K562 (cell line): ENCODE measurements around the gene MIB2. TPM values are rescaled to one million over a fixed set of nuclear protein-coding genes. Genes with fewer than 3 reads are reported as not detected.

ENCODE experiments used
- ATAC-seq: fragments of 200-7000 bp; cut with Tn5 transposase; 3 replicates; pipeline ENCODE4 v1.9.1; 2020; ENCODE audit warnings: moderate library complexity
- BruUV-seq: library from RNA; stranded (reverse); fragments of 400-500 nt; replicated peaks from 2 replicates; lab custom pipeline; 2021; lab: Mats Ljungman, UMichigan
- CTCF ChIA-PET: fragments of 300-600 bp; formaldehyde crosslinking; extraction: SDS; loops from one replicate; lab custom pipeline; 2021; ENCODE audit warnings: low intra/inter-chr PET ratio; lab: Yijun Ruan, JAX
- POLR2A ChIA-PET: fragments of 300-600, 350-650 bp; sonication (Branson Sonifier 250); formaldehyde crosslinking; extraction: SDS; loops from one replicate; lab custom pipeline; 2021; ENCODE audit warnings: antibody characterized with exemption, inconsistent platforms; lab: Yijun Ruan, JAX
- DNase-seq, 4 experiments: peaks; one replicate each; pipeline versions ENCODE4 v3.0.0 to v3.0.0-alpha.2; 2011 to 2018; ENCODE audit warnings: low spot score in 3 of 4, mixed read lengths in 3 of 4; ENCODE audit errors: extremely low read depth in 1 of 4
- FAIRE-seq: peaks from 2 replicates; lab custom pipeline; 2011; peaks lifted over from hg19 to GRCh38; lab: Jason Lieb, UNC
- H2AFZ ChIP-seq: 2 replicates; pipeline ENCODE4 v1.6.0; 2011; ENCODE audit warnings: low read depth, low read length, control low read depth, inconsistent platforms
- H3K27ac ChIP-seq: fragments of 200-600 bp; 3 replicates; pipeline ENCODE4 v1.8.0; 2011; ENCODE audit warnings: low read depth, mild to moderate bottlenecking, control low read depth, inconsistent platforms, low read length, moderate library complexity, mixed read lengths; ENCODE audit errors: extremely low read depth
- H3K27me3 ChIP-seq, 2 experiments: fragments of 300-600 bp in 1 of 2; 2 replicates in 1 of 2; 3 replicates in 1 of 2; pipeline versions ENCODE4 v1.6.0 to v1.8.0; 2011; ENCODE audit warnings: inconsistent platforms in 2 of 2, low read length in 2 of 2, mild to moderate bottlenecking in 1 of 2, mixed read lengths in 1 of 2, moderate library complexity in 1 of 2; ENCODE audit not compliant: control insufficient read depth in 2 of 2, insufficient read depth in 2 of 2
- H3K36me3 ChIP-seq: fragments of 300-600 bp; 3 replicates; pipeline ENCODE4 v1.8.0; 2011; ENCODE audit warnings: mild to moderate bottlenecking, low read length, inconsistent platforms; ENCODE audit not compliant: control insufficient read depth, insufficient read depth
- H3K4me1 ChIP-seq, 2 experiments: fragments of 200-600 bp in 1 of 2; replicated peaks in 1 of 2; 2 replicates in 1 of 2; 3 replicates in 1 of 2; pipeline versions ENCODE4 v1.5.1 to v1.8.0; 2011; ENCODE audit warnings: inconsistent platforms in 2 of 2, low read length in 2 of 2, mild to moderate bottlenecking in 1 of 2, mixed read lengths in 1 of 2, moderate library complexity in 1 of 2; ENCODE audit not compliant: control insufficient read depth in 2 of 2, insufficient read depth in 2 of 2
- H3K4me2 ChIP-seq: 2 replicates; pipeline ENCODE4 v1.6.1; 2011; ENCODE audit warnings: low read length, control low read depth, inconsistent platforms, mixed read lengths; ENCODE audit not compliant: insufficient read depth
- H3K4me3 ChIP-seq: fragments of 200-600 bp; sonication (generic), shearing (Covaris generic); 2 replicates; pipeline ENCODE4 v1.5.1; 2016; ENCODE audit warnings: control low read depth, inconsistent platforms
- H3K79me2 ChIP-seq: fragments of 200-600 bp; 3 replicates; pipeline ENCODE4 v1.8.0; 2011; ENCODE audit warnings: low read length, inconsistent platforms; ENCODE audit not compliant: control insufficient read depth, insufficient read depth
- H3K9ac ChIP-seq, 2 experiments: 2 replicates each; pipeline versions ENCODE4 v1.6.0 to v1.6.1; 2011; ENCODE audit warnings: low read depth in 2 of 2, low read length in 2 of 2, control low read depth in 1 of 2, inconsistent platforms in 1 of 2, mild to moderate bottlenecking in 1 of 2, mixed read lengths in 1 of 2; ENCODE audit not compliant: insufficient read depth in 1 of 2
- H3K9me1 ChIP-seq: one replicate; pipeline ENCODE4 v1.6.0; 2011; ENCODE audit warnings: inconsistent platforms, mild to moderate bottlenecking, low read length, moderate library complexity; ENCODE audit not compliant: control insufficient read depth, insufficient read depth
- H3K9me3 ChIP-seq: replicated peaks from 2 replicates; pipeline ENCODE4 v1.5.1; 2011; ENCODE audit warnings: low read depth, low read length, inconsistent platforms; ENCODE audit not compliant: control insufficient read depth, insufficient read depth
- H4K20me1 ChIP-seq: replicated peaks from 2 replicates; pipeline ENCODE4 v1.6.1; 2011; ENCODE audit warnings: low read length, inconsistent platforms, mixed read lengths; ENCODE audit not compliant: control insufficient read depth, insufficient read depth
- DIDO1 ChIP-seq: fragments of 450-650 bp; IDR thresholded peaks from 2 replicates; pipeline ENCODE4 v1.6.1; 2016; ENCODE audit warnings: low read depth, missing biosample characterization, missing genetic modification characterization
- EP300 ChIP-seq: IDR thresholded peaks from 2 replicates; pipeline ENCODE4 v1.6.1; 2012; ENCODE audit warnings: low read length, improper control_type of control experiment
- GABPB1 ChIP-seq: sonication (generic); formaldehyde crosslinking; IDR thresholded peaks from 2 replicates; pipeline ENCODE4 v1.8.0; 2022; ENCODE audit warnings: mild to moderate bottlenecking, missing genetic modification reagents
- JUN ChIP-seq, 2 experiments: sonication (generic) in 1 of 2; formaldehyde crosslinking in 1 of 2; IDR thresholded peaks; 2 replicates each; pipeline versions ENCODE4 v1.6.1 to v1.8.0; 2012 to 2022; ENCODE audit warnings: borderline replicate concordance in 2 of 2, mild to moderate bottlenecking in 2 of 2, improper control_type of control experiment in 1 of 2, low read depth in 1 of 2, low read length in 1 of 2, missing genetic modification reagents in 1 of 2
- NONO ChIP-seq, 2 experiments: fragments of 200-400 bp in 1 of 2; fragments of 450-650 bp in 1 of 2; formaldehyde crosslinking in 1 of 2; IDR thresholded peaks; 2 replicates each; pipeline ENCODE4 v1.6.1; 2017; ENCODE audit warnings: low read depth in 2 of 2, mild to moderate bottlenecking in 2 of 2, moderate library complexity in 2 of 2, low read length in 1 of 2
- RREB1 ChIP-seq: fragments of 250-450 bp; sonication (Bioruptor Pico); IDR thresholded peaks from 2 replicates; pipeline ENCODE4 v1.4.0; 2020
- ZKSCAN3 ChIP-seq: fragments of 250-450 bp; sonication (Bioruptor Pico); IDR thresholded peaks from 2 replicates; pipeline ENCODE4 v1.4.0; 2020
- ZNF407 ChIP-seq: fragments of 450-650 bp; IDR thresholded peaks from 2 replicates; pipeline ENCODE4 v1.6.1; 2016; ENCODE audit warnings: low read depth
- ZNF444 ChIP-seq: fragments of 250-450 bp; sonication (Bioruptor Pico); IDR thresholded peaks from 2 replicates; pipeline ENCODE4 v1.4.0; 2020; ENCODE audit warnings: mild to moderate bottlenecking, moderate library complexity
- WGBS: fragments of 100-300 bp; shearing (Covaris generic); methylation state at CpG from one replicate; pipeline ENCODE4 v1.1.6; 2016; ENCODE audit warnings: low coverage, mixed read lengths; ENCODE audit not compliant: insufficient coverage; ENCODE audit errors: missing lambda C conversion rate; 5-methylcytosine and 5-hydroxymethylcytosine counted together
- in situ Hi-C: fragments of 300-500 bp; cut with MboI; formaldehyde crosslinking; loops from 4 replicates; pipeline ENCODE4 v1.15.0; 2018; ENCODE audit warnings: inconsistent platforms, mixed read lengths
- intact Hi-C: fragments of 100-400 bp; cut with micrococcal nuclease; formaldehyde crosslinking; loops from 2 replicates; pipeline ENCODE4 v1.14.2; 2022
- polyA plus RNA-seq, 8 experiments: library from polyadenylated mRNA; depleted of rRNA in 4 of 8; stranded (reverse) in 5 of 8; unstranded in 3 of 8; fragments of >200 nt; fragmentation: Nextera tagmentation in 2 of 8; fragmentation: Illumina TruSeq in 1 of 8; extraction: Ambion mirVana in 2 of 8; extraction: Trizol in 1 of 8; gene quantifications; 2 replicates each; pipeline versions ENCODE4 v1.2.1 to v1.2.3, GENCODE V29; 2011 to 2014; ENCODE audit warnings: inconsistent platforms in 1 of 8, missing spikeins in 1 of 8
- total RNA-seq, 7 experiments: library from RNA; depleted of rRNA in 6 of 7; stranded (reverse); fragments of >200 nt in 6 of 7; fragmentation: Illumina TruSeq in 2 of 7; extraction: Trizol in 2 of 7; gene quantifications; 2 replicates each; pipeline versions ENCODE4 v1.2.1 to v1.2.3, GENCODE V29; 2011 to 2021; ENCODE audit warnings: low replicate concordance in 1 of 7

The MIB2 gene
- total and polyA plus RNA-seq, 9 of the 15 experiments (the other 6 are each of a cell fraction or from before 2014, with no cell fraction given), result 0.04 to 17.0 (median 4.9) TPM; not detected in 1

GRCh38 chr1:1622788-1623094, 7.4 kb downstream of the MIB2 start:
- Histone ChIP-seq H3K9ac (peak overlapping the region in 1 of 2 experiments; percentile 19; a peak in 1 of 4 replicates), H3K27ac (no peak overlapping the region), H4K20me1 (peaks cover 7% of the 10 kb centered on the region; the same call in 1 of the 2 replicates), H3K4me2 (no peak overlapping the region), H3K9me3 (no peaks in the 10 kb centered on the region), H3K79me2 (no peaks in the 10 kb centered on the region), H3K9me1 (no peaks in the 10 kb centered on the region), H3K36me3 (peaks cover 4% of the 10 kb centered on the region; the same call in 2 of the 3 replicates), H3K27me3 (no peaks in the 10 kb centered on the region), H2AFZ (no peak overlapping the region), H3K4me1 (peaks cover 0 to 94% of the 10 kb centered on the region in 2 experiments; a peak in 3 of 5 replicates), H3K4me3 (no peak overlapping the region)
- no peak for ATAC-seq
- no peak for DNase-seq
- in situ Hi-C loops (no loop called here), intact Hi-C loops (no loop called here)
- POLR2A ChIA-PET, result interaction anchor here (0.5 to 1.1 kb wide), 3 partner anchors 33 to 111 kb away, joined by 3 read pairs; no protein-coding TSS in a partner anchor
- no TSS peak for BruUV-seq
- no peak for FAIRE-seq
- WGBS, result 38% methylated on average over 16 of the region's 17 CpGs
- CTCF ChIA-PET, result no interaction called here
- TF ChIP-seq JUN (IDR thresholded peaks at IDR 0.05; ENCODE audit: borderline replicate concordance, low read depth, low read length) (no peak), JUN (CRISPR knock-in tag; IDR thresholded peaks at IDR 0.05; ENCODE audit: borderline replicate concordance) (no peak), NONO (IDR thresholded peaks at IDR 0.05; ENCODE audit: low read depth in 2 of 2, low read length in 1 of 2) (no peak), EP300 (no peak), RREB1 (CRISPR knock-in tag) (no peak), ZKSCAN3 (CRISPR knock-in tag) (no peak), GABPB1 (CRISPR knock-in tag) (no peak), ZNF444 (CRISPR knock-in tag) (no peak), ZNF407 (no peak), DIDO1 (tag) (no peak)
